GM12891 (cell line): ENCODE data around the gene DCDC2B.

Source experiments
- POLR2A ChIP-seq: IDR thresholded peaks from 2 replicates; pipeline ENCODE4 v1.6.1; 2011; ENCODE audit warnings: low read depth, low read length, control low read depth
- POLR2AphosphoS5 ChIP-seq: IDR thresholded peaks from 2 replicates; pipeline ENCODE4 v1.6.1; 2011; ENCODE audit warnings: low read depth, low read length, control low read depth
- POU2F2 ChIP-seq: IDR thresholded peaks from 2 replicates; pipeline ENCODE4 v1.6.1; 2011; ENCODE audit warnings: low read depth, mild to moderate bottlenecking, control low read depth, low read length, moderate library complexity
- TAF1 ChIP-seq: IDR thresholded peaks from 2 replicates; pipeline ENCODE4 v1.6.1; 2011; ENCODE audit warnings: low read depth, low read length, control low read depth

DNA sequence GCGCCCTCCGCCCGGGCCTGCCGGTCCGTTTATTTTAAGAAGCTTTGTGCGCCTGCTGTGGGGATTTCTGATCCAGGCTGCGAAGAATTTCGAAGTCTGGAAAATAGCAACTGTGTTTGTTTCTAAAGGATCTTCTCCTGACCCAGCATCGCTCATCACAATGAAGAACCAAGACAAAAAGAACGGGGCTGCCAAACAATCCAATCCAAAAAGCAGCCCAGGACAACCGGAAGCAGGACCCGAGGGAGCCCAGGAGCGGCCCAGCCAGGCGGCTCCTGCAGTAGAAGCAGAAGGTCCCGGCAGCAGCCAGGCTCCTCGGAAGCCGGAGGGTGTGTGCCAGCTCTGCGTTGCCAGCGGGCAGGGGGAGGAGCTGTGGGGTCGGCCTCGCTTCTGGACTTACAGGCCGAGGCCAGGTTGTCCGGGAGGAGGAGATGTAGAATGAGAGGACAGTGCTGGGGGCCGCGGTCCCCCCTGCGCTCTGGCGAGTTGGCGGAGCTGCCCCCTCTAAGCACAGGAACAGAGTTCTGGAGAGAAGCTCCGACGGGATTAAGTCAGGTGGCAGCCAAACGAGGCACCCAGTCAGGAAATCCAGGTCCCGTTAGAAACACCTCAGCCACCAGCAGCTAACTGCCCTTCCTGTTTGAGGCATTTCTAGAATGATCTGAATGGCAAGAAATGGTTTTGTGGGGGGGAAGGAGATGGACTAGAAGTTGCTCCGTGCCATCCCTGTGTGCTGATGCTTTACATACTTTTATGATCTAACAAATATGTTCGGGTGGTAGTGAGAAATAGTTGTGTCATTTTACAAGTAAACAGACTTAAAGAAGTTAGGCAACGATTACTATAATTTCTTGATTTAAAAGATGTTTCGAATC is 28.5 kb upstream of the DCDC2B start:
- TF ChIP-seq POLR2AphosphoS5: no peak
- no peak for TF ChIP-seq POU2F2
- no peak for TF ChIP-seq POLR2A
- TF ChIP-seq TAF1: no peak
